ENCODE measurements around the gene IFNL2. TPM values are rescaled to one million over a fixed set of nuclear protein-coding genes. Genes with fewer than 3 reads are reported as not detected.
"Not testable (repeated sequence)": the region's sequence is repeated elsewhere in the genome, so short reads cannot be mapped to it uniquely, and the experiment has no call there.

Gene IFNL2
- polyA plus RNA-seq: not detected
- long read RNA-seq, donor 1: 0 reads
- long read RNA-seq, donor 2: 0 reads
- long read RNA-seq, donor 3: 0 reads
- long read RNA-seq, donor 4: 0 reads
- long read RNA-seq, donor 5: 0 reads
- long read RNA-seq, donor 6: 0 reads
- long read RNA-seq, donor 7: 0 reads
- long read RNA-seq, donor 8: 0 reads
- long read RNA-seq, donor 9: 0 reads
- long read RNA-seq, donor 10: 0 reads

GRCh38 chr19:39268085-39268484 lies at the start of gene IFNL2:
TSS of gene IFNL2 (plus strand) at chr19:39268396. CDS start at chr19:39268569, 173 bp downstream.
- FAIRE-seq; H3K4me3 ChIP-seq (ENCODE audit: low read depth in 1 of 3, low read length in 3 of 3); H3K27ac ChIP-seq (ENCODE audit: low read depth in 1 of 3, low read length in 2 of 3); DNase-seq; H3K9me3 ChIP-seq (ENCODE audit: control insufficient read depth in 2 of 2, insufficient read depth in 1 of 2, low read depth in 1 of 2, low read length in 1 of 2); H3K36me3 ChIP-seq (ENCODE audit: control insufficient read depth in 3 of 3, insufficient read depth in 2 of 3, low read depth in 1 of 3, low read length in 3 of 3): not testable (repeated sequence)
- no CpG with 5 or more reads among the region's 1 CpG for WGBS, 3 donors
- peaks cover 9 to 37% (median 26%) of the 10 kb centered on the region in 3 donors for H3K27me3 ChIP-seq (ENCODE audit: control insufficient read depth in 3 of 3, insufficient read depth in 3 of 3, low read length in 3 of 3)
- peaks cover 0 to 11% (median 0%) of the 10 kb centered on the region in 3 donors for H3K4me1 ChIP-seq (ENCODE audit: control insufficient read depth in 3 of 3, insufficient read depth in 2 of 3, low read depth in 1 of 3, low read length in 2 of 3)

- H3K36me3 ChIP-seq (ENCODE audit: control insufficient read depth in 3 of 3, insufficient read depth in 2 of 3, low read depth in 1 of 3, low read length in 3 of 3); FAIRE-seq: not testable (repeated sequence)
- 46 to 66% (median 50%) methylated on average over 10 of the region's 10 CpGs for WGBS, 3 donors
These were observed 49.1 kb upstream of the IFNL2 start for GRCh38 chr19:39219108-39219507.

GRCh38 chr19:39223703-39224279 lies 44.4 kb upstream of the IFNL2 start:
- Histone ChIP-seq H3K4me1 (ENCODE audit: control insufficient read depth in 3 of 3, insufficient read depth in 2 of 3, low read depth in 1 of 3, low read length in 2 of 3) (no peaks in the 10 kb centered on the region), H3K4me3 (ENCODE audit: low read depth in 1 of 3, low read length in 3 of 3) (no peak overlapping the region), H3K27me3 (ENCODE audit: control insufficient read depth in 3 of 3, insufficient read depth in 3 of 3, low read length in 3 of 3) (peaks cover 0 to 16% (median 5%) of the 10 kb centered on the region in 3 donors), H3K27ac (ENCODE audit: low read depth in 1 of 3, low read length in 2 of 3) (no peak overlapping the region), H3K9me3 (ENCODE audit: control insufficient read depth in 2 of 2, insufficient read depth in 1 of 2, low read depth in 1 of 2, low read length in 1 of 2) (no peaks in the 10 kb centered on the region), H3K36me3 (ENCODE audit: control insufficient read depth in 3 of 3, insufficient read depth in 2 of 3, low read depth in 1 of 3, low read length in 3 of 3) (no peaks in the 10 kb centered on the region)
- DNase-seq (peak in 1 of 2 donors; percentile 40), FAIRE-seq (no peak)
- WGBS, 3 donors: 15 to 23% (median 18%) methylated on average over 4 of the region's 4 CpGs

More at GRCh38 chr19:39219108-39219507, 49.1 kb upstream of the IFNL2 start:
- not testable (repeated sequence) for H3K27ac ChIP-seq (ENCODE audit: low read depth in 1 of 3, low read length in 2 of 3); H3K4me1 ChIP-seq (ENCODE audit: control insufficient read depth in 3 of 3, insufficient read depth in 2 of 3, low read depth in 1 of 3, low read length in 2 of 3); H3K27me3 ChIP-seq (ENCODE audit: control insufficient read depth in 3 of 3, insufficient read depth in 3 of 3, low read length in 3 of 3); DNase-seq; H3K4me3 ChIP-seq (ENCODE audit: low read depth in 1 of 3, low read length in 3 of 3)
- peaks cover 0 to 18% of the 10 kb centered on the region in 2 donors for H3K9me3 ChIP-seq (ENCODE audit: control insufficient read depth in 2 of 2, insufficient read depth in 1 of 2, low read depth in 1 of 2, low read length in 1 of 2)

- DNase-seq (no peak), FAIRE-seq (no peak)
- Histone ChIP-seq H3K4me1 (ENCODE audit: control insufficient read depth in 3 of 3, insufficient read depth in 2 of 3, low read depth in 1 of 3, low read length in 2 of 3) (no peaks in the 10 kb centered on the region), H3K9me3 (ENCODE audit: control insufficient read depth in 2 of 2, insufficient read depth in 1 of 2, low read depth in 1 of 2, low read length in 1 of 2) (no peaks in the 10 kb centered on the region), H3K36me3 (ENCODE audit: control insufficient read depth in 3 of 3, insufficient read depth in 2 of 3, low read depth in 1 of 3, low read length in 3 of 3) (no peaks in the 10 kb centered on the region), H3K4me3 (ENCODE audit: low read depth in 1 of 3, low read length in 3 of 3) (no peak overlapping the region), H3K27ac (ENCODE audit: low read depth in 1 of 3, low read length in 2 of 3) (no peak overlapping the region), H3K27me3 (ENCODE audit: control insufficient read depth in 3 of 3, insufficient read depth in 3 of 3, low read length in 3 of 3) (peaks cover 0 to 13% (median 1%) of the 10 kb centered on the region in 3 donors)
- 29 to 44% (median 42%) methylated on average over 3 of the region's 3 CpGs for WGBS, 3 donors
These were observed 43.3 kb upstream of the IFNL2 start for GRCh38 chr19:39224910-39225309.

GRCh38 chr19:39230096-39230764 lies 38.0 kb upstream of the IFNL2 start:
- no peak for DNase-seq
- FAIRE-seq: no peak
- H3K36me3 ChIP-seq (ENCODE audit: control insufficient read depth in 3 of 3, insufficient read depth in 2 of 3, low read depth in 1 of 3, low read length in 3 of 3): no peaks in the 10 kb centered on the region
- H3K27me3 ChIP-seq (ENCODE audit: control insufficient read depth in 3 of 3, insufficient read depth in 3 of 3, low read length in 3 of 3): peaks cover 0 to 9% (median 0%) of the 10 kb centered on the region in 3 donors
- 81 to 89% (median 86%) methylated on average over 2 of the region's 2 CpGs for WGBS, 3 donors
- no peaks in the 10 kb centered on the region for H3K9me3 ChIP-seq (ENCODE audit: control insufficient read depth in 2 of 2, insufficient read depth in 1 of 2, low read depth in 1 of 2, low read length in 1 of 2)
- H3K27ac ChIP-seq (ENCODE audit: low read depth in 1 of 3, low read length in 2 of 3): no peak overlapping the region
- no peaks in the 10 kb centered on the region for H3K4me1 ChIP-seq (ENCODE audit: control insufficient read depth in 3 of 3, insufficient read depth in 2 of 3, low read depth in 1 of 3, low read length in 2 of 3)
- H3K4me3 ChIP-seq (ENCODE audit: low read depth in 1 of 3, low read length in 3 of 3): no peak overlapping the region

- H3K4me1 ChIP-seq (ENCODE audit: control insufficient read depth in 3 of 3, insufficient read depth in 2 of 3, low read depth in 1 of 3, low read length in 2 of 3): peaks cover 0 to 2% (median 0%) of the 10 kb centered on the region in 3 donors
- 81 to 92% (median 90%) methylated on average over 5 of the region's 5 CpGs for WGBS, 3 donors
- H3K27me3 ChIP-seq (ENCODE audit: control insufficient read depth in 3 of 3, insufficient read depth in 3 of 3, low read length in 3 of 3): peaks cover 0 to 7% (median 0%) of the 10 kb centered on the region in 3 donors
- H3K27ac ChIP-seq (ENCODE audit: low read depth in 1 of 3, low read length in 2 of 3): no peak overlapping the region
- H3K4me3 ChIP-seq (ENCODE audit: low read depth in 1 of 3, low read length in 3 of 3): no peak overlapping the region
- H3K9me3 ChIP-seq (ENCODE audit: control insufficient read depth in 2 of 2, insufficient read depth in 1 of 2, low read depth in 1 of 2, low read length in 1 of 2): no peaks in the 10 kb centered on the region
- no peak for DNase-seq
- no peak for FAIRE-seq
- H3K36me3 ChIP-seq (ENCODE audit: control insufficient read depth in 3 of 3, insufficient read depth in 2 of 3, low read depth in 1 of 3, low read length in 3 of 3): no peaks in the 10 kb centered on the region
These were observed 35.5 kb upstream of the IFNL2 start for GRCh38 chr19:39232708-39233107.

GRCh38 chr19:39236527-39236926 lies 31.7 kb upstream of the IFNL2 start:
- no peaks in the 10 kb centered on the region for H3K36me3 ChIP-seq (ENCODE audit: control insufficient read depth in 3 of 3, insufficient read depth in 2 of 3, low read depth in 1 of 3, low read length in 3 of 3)
- peaks cover 0 to 12% (median 0%) of the 10 kb centered on the region in 3 donors for H3K27me3 ChIP-seq (ENCODE audit: control insufficient read depth in 3 of 3, insufficient read depth in 3 of 3, low read length in 3 of 3)
- peaks cover 0 to 4% (median 0%) of the 10 kb centered on the region in 3 donors for H3K4me1 ChIP-seq (ENCODE audit: control insufficient read depth in 3 of 3, insufficient read depth in 2 of 3, low read depth in 1 of 3, low read length in 2 of 3)
- no peaks in the 10 kb centered on the region for H3K9me3 ChIP-seq (ENCODE audit: control insufficient read depth in 2 of 2, insufficient read depth in 1 of 2, low read depth in 1 of 2, low read length in 1 of 2)
- FAIRE-seq: no peak
- peak in 1 of 2 donors; percentile 32 for DNase-seq
- H3K27ac ChIP-seq (ENCODE audit: low read depth in 1 of 3, low read length in 2 of 3): no peak overlapping the region
- 67 to 78% (median 73%) methylated on average over 12 of the region's 12 CpGs for WGBS, 3 donors
- no peak overlapping the region for H3K4me3 ChIP-seq (ENCODE audit: low read depth in 1 of 3, low read length in 3 of 3)

- Histone ChIP-seq H3K4me3 (ENCODE audit: low read depth in 1 of 3, low read length in 3 of 3) (peak overlapping the region in 1 of 3 donors; percentile 24), H3K27me3 (ENCODE audit: control insufficient read depth in 3 of 3, insufficient read depth in 3 of 3, low read length in 3 of 3) (peaks cover 0 to 15% (median 0%) of the 10 kb centered on the region in 3 donors), H3K36me3 (ENCODE audit: control insufficient read depth in 3 of 3, insufficient read depth in 2 of 3, low read depth in 1 of 3, low read length in 3 of 3) (no peaks in the 10 kb centered on the region), H3K9me3 (ENCODE audit: control insufficient read depth in 2 of 2, insufficient read depth in 1 of 2, low read depth in 1 of 2, low read length in 1 of 2) (no peaks in the 10 kb centered on the region), H3K27ac (ENCODE audit: low read depth in 1 of 3, low read length in 2 of 3) (no peak overlapping the region), H3K4me1 (ENCODE audit: control insufficient read depth in 3 of 3, insufficient read depth in 2 of 3, low read depth in 1 of 3, low read length in 2 of 3) (peaks cover 0 to 4% (median 0%) of the 10 kb centered on the region in 3 donors)
- WGBS, 3 donors: 35 to 39% (median 39%) methylated on average over 21 to 22 of the region's 22 CpGs
- FAIRE-seq (no peak), DNase-seq (peak; percentile 82 to 85)
These were observed 30.7 kb upstream of the IFNL2 start for GRCh38 chr19:39237200-39238184.
